Peyer's patch (tissue), 4 donors: Measurements from ENCODE around the gene OLFM2.

Experiments
- POLR2A ChIP-seq, 2 donors: fragments of 450-650 bp; IDR thresholded peaks; one replicate each; pipeline ENCODE4 v1.5.1; 2017; ENCODE audit warnings: antibody characterized with exemption in 2 of 2, mild to moderate bottlenecking in 2 of 2, moderate library complexity in 2 of 2
- TF ChIP-seq, protein P1 (sequence below), 6 experiments: fragments of 450-650 bp in 4 of 6; fragments of 200-600 bp in 2 of 6; sonication (generic) in 1 of 6; IDR thresholded peaks; one replicate each; pipeline ENCODE4 v1.5.1; 2017 to 2019; ENCODE audit warnings: antibody characterized with exemption in 6 of 6, mild to moderate bottlenecking in 3 of 6, moderate library complexity in 1 of 6

- TF ChIP-seq, protein P1, sequence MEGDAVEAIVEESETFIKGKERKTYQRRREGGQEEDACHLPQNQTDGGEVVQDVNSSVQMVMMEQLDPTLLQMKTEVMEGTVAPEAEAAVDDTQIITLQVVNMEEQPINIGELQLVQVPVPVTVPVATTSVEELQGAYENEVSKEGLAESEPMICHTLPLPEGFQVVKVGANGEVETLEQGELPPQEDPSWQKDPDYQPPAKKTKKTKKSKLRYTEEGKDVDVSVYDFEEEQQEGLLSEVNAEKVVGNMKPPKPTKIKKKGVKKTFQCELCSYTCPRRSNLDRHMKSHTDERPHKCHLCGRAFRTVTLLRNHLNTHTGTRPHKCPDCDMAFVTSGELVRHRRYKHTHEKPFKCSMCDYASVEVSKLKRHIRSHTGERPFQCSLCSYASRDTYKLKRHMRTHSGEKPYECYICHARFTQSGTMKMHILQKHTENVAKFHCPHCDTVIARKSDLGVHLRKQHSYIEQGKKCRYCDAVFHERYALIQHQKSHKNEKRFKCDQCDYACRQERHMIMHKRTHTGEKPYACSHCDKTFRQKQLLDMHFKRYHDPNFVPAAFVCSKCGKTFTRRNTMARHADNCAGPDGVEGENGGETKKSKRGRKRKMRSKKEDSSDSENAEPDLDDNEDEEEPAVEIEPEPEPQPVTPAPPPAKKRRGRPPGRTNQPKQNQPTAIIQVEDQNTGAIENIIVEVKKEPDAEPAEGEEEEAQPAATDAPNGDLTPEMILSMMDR (IDR thresholded peaks at IDR 0.05), result no peak
- no peak for TF ChIP-seq POLR2A (IDR thresholded peaks at IDR 0.05)
These were observed 11.1 kb upstream of the OLFM2 start for GRCh38 chr19:9947441-9947840.
